ENCODE measurements around the gene KRT31.

DNA sequence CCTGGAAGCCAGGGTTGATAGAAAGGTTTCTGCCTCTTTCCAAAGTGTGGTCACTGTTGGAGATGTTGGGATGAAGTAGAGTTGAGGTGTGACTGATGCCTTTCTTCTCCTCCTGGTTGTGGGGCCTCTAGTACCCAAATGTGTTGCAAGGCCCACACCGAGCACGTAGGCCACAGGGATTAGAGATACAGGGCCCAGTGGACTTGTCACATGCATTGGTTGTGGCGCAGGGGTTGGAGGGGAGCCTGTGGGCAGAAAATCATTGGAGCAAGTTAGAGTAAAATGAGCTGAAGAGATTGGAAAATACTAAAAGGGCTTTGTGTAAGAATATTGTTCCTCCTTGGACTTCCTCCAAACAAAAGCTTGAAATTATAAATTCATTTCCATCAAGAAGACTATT lies 51.4 kb downstream of the KRT31 start:
- TF ChIP-seq CTCF (CRISPR knock-in tag; IDR thresholded peaks at IDR 0.05) (no peak), HCFC1 (IDR thresholded peaks at IDR 0.05; ENCODE audit: low read depth, low read length) (no peak), RAD21 (CRISPR knock-in tag; IDR thresholded peaks at IDR 0.05) (no peak), ZNF264 (CRISPR knock-in tag; IDR thresholded peaks at IDR 0.05) (no peak), TRIM24 (CRISPR knock-in tag; IDR thresholded peaks at IDR 0.05) (no peak), POLR2A (IDR thresholded peaks at IDR 0.05; ENCODE audit: insufficient read depth in 1 of 2, low read depth in 2 of 2, low read length in 2 of 2) (no peak), ZNF3 (CRISPR knock-in tag; IDR thresholded peaks at IDR 0.05) (no peak), ZNF224 (CRISPR knock-in tag; IDR thresholded peaks at IDR 0.05) (no peak), CREM (IDR thresholded peaks at IDR 0.05) (no peak), CREM (CRISPR knock-in tag; IDR thresholded peaks at IDR 0.05) (no peak)
- TF ChIP-seq, protein P1, sequence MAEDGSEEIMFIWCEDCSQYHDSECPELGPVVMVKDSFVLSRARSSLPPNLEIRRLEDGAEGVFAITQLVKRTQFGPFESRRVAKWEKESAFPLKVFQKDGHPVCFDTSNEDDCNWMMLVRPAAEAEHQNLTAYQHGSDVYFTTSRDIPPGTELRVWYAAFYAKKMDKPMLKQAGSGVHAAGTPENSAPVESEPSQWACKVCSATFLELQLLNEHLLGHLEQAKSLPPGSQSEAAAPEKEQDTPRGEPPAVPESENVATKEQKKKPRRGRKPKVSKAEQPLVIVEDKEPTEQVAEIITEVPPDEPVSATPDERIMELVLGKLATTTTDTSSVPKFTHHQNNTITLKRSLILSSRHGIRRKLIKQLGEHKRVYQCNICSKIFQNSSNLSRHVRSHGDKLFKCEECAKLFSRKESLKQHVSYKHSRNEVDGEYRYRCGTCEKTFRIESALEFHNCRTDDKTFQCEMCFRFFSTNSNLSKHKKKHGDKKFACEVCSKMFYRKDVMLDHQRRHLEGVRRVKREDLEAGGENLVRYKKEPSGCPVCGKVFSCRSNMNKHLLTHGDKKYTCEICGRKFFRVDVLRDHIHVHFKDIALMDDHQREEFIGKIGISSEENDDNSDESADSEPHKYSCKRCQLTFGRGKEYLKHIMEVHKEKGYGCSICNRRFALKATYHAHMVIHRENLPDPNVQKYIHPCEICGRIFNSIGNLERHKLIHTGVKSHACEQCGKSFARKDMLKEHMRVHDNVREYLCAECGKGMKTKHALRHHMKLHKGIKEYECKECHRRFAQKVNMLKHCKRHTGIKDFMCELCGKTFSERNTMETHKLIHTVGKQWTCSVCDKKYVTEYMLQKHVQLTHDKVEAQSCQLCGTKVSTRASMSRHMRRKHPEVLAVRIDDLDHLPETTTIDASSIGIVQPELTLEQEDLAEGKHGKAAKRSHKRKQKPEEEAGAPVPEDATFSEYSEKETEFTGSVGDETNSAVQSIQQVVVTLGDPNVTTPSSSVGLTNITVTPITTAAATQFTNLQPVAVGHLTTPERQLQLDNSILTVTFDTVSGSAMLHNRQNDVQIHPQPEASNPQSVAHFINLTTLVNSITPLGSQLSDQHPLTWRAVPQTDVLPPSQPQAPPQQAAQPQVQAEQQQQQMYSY (CRISPR knock-in tag; IDR thresholded peaks at IDR 0.05) = no peak
- TF ChIP-seq, protein P2, sequence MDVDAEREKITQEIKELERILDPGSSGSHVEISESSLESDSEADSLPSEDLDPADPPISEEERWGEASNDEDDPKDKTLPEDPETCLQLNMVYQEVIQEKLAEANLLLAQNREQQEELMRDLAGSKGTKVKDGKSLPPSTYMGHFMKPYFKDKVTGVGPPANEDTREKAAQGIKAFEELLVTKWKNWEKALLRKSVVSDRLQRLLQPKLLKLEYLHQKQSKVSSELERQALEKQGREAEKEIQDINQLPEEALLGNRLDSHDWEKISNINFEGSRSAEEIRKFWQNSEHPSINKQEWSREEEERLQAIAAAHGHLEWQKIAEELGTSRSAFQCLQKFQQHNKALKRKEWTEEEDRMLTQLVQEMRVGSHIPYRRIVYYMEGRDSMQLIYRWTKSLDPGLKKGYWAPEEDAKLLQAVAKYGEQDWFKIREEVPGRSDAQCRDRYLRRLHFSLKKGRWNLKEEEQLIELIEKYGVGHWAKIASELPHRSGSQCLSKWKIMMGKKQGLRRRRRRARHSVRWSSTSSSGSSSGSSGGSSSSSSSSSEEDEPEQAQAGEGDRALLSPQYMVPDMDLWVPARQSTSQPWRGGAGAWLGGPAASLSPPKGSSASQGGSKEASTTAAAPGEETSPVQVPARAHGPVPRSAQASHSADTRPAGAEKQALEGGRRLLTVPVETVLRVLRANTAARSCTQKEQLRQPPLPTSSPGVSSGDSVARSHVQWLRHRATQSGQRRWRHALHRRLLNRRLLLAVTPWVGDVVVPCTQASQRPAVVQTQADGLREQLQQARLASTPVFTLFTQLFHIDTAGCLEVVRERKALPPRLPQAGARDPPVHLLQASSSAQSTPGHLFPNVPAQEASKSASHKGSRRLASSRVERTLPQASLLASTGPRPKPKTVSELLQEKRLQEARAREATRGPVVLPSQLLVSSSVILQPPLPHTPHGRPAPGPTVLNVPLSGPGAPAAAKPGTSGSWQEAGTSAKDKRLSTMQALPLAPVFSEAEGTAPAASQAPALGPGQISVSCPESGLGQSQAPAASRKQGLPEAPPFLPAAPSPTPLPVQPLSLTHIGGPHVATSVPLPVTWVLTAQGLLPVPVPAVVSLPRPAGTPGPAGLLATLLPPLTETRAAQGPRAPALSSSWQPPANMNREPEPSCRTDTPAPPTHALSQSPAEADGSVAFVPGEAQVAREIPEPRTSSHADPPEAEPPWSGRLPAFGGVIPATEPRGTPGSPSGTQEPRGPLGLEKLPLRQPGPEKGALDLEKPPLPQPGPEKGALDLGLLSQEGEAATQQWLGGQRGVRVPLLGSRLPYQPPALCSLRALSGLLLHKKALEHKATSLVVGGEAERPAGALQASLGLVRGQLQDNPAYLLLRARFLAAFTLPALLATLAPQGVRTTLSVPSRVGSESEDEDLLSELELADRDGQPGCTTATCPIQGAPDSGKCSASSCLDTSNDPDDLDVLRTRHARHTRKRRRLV (CRISPR knock-in tag; IDR thresholded peaks at IDR 0.05) = no peak
- TF ChIP-seq, protein P3, sequence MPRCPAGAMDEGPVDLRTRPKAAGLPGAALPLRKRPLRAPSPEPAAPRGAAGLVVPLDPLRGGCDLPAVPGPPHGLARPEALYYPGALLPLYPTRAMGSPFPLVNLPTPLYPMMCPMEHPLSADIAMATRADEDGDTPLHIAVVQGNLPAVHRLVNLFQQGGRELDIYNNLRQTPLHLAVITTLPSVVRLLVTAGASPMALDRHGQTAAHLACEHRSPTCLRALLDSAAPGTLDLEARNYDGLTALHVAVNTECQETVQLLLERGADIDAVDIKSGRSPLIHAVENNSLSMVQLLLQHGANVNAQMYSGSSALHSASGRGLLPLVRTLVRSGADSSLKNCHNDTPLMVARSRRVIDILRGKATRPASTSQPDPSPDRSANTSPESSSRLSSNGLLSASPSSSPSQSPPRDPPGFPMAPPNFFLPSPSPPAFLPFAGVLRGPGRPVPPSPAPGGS (CRISPR knock-in tag; IDR thresholded peaks at IDR 0.05) = no peak
- TF ChIP-seq, protein P4, sequence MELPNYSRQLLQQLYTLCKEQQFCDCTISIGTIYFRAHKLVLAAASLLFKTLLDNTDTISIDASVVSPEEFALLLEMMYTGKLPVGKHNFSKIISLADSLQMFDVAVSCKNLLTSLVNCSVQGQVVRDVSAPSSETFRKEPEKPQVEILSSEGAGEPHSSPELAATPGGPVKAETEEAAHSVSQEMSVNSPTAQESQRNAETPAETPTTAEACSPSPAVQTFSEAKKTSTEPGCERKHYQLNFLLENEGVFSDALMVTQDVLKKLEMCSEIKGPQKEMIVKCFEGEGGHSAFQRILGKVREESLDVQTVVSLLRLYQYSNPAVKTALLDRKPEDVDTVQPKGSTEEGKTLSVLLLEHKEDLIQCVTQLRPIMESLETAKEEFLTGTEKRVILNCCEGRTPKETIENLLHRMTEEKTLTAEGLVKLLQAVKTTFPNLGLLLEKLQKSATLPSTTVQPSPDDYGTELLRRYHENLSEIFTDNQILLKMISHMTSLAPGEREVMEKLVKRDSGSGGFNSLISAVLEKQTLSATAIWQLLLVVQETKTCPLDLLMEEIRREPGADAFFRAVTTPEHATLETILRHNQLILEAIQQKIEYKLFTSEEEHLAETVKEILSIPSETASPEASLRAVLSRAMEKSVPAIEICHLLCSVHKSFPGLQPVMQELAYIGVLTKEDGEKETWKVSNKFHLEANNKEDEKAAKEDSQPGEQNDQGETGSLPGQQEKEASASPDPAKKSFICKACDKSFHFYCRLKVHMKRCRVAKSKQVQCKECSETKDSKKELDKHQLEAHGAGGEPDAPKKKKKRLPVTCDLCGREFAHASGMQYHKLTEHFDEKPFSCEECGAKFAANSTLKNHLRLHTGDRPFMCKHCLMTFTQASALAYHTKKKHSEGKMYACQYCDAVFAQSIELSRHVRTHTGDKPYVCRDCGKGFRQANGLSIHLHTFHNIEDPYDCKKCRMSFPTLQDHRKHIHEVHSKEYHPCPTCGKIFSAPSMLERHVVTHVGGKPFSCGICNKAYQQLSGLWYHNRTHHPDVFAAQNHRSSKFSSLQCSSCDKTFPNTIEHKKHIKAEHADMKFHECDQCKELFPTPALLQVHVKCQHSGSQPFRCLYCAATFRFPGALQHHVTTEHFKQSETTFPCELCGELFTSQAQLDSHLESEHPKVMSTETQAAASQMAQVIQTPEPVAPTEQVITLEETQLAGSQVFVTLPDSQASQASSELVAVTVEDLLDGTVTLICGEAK (IDR thresholded peaks at IDR 0.05) = no peak
- TF ChIP-seq, protein P4 (CRISPR knock-in tag; IDR thresholded peaks at IDR 0.05) = no peak
